Upper lobe of left lung (tissue), 6 donors: Measurements from ENCODE around the gene ZFHX2. TPM values are rescaled to one million over a fixed set of nuclear protein-coding genes. Genes with fewer than 3 reads are reported as not detected.

Experiments
- ATAC-seq, 2 donors: fragments of 200-7000 bp; cut with Tn5 transposase; one replicate each; pipeline ENCODE4 v1.9.1; 2022; ENCODE audit warnings: mild to moderate bottlenecking in 2 of 2, moderate library complexity in 2 of 2; ENCODE audit not compliant: low FRiP score in 2 of 2
- DNase-seq, 2 donors: peaks; one replicate each; pipeline ENCODE4 v3.0.0-alpha.2; 2019 to 2020
- H3K27ac ChIP-seq, 4 donors: fragments of 200-600 bp; sonication (generic); one replicate each; pipeline ENCODE4 v1.5.1; 2016 to 2019
- H3K27me3 ChIP-seq, 4 donors: fragments of 200-600 bp; sonication (generic); one replicate each; pipeline ENCODE4 v1.5.1; 2017 to 2019
- H3K36me3 ChIP-seq, 4 donors: fragments of 200-600 bp; sonication (generic); one replicate each; pipeline ENCODE4 v1.5.1; 2016 to 2019
- H3K4me1 ChIP-seq, 4 donors: fragments of 200-600 bp; sonication (generic); one replicate each; pipeline ENCODE4 v1.5.1; 2018 to 2019
- H3K4me3 ChIP-seq, 4 donors: fragments of 200-600 bp; sonication (generic); one replicate each; pipeline ENCODE4 v1.5.1; 2017 to 2019; ENCODE audit warnings: mild to moderate bottlenecking in 2 of 4, moderate library complexity in 1 of 4
- H3K9me3 ChIP-seq, 4 donors: fragments of 200-600 bp; sonication (generic); one replicate each; pipeline ENCODE4 v1.5.1; 2018 to 2019
- CTCF ChIP-seq, 6 experiments: fragments of 450-650 bp in 4 of 6; fragments of 200-600 bp in 2 of 6; sonication (generic) in 2 of 6; IDR thresholded peaks; one replicate each; pipeline ENCODE4 v1.5.1; 2016 to 2019; ENCODE audit warnings: antibody characterized with exemption in 6 of 6
- EP300 ChIP-seq, 4 donors: sonication (generic); formaldehyde crosslinking; IDR thresholded peaks; one replicate each; pipeline ENCODE4 v1.5.1; 2017; ENCODE audit warnings: antibody characterized with exemption in 4 of 4, control low read depth in 2 of 4
- POLR2A ChIP-seq, 4 donors: fragments of 450-650 bp; IDR thresholded peaks; one replicate each; pipeline ENCODE4 v1.5.1; 2016 to 2017; ENCODE audit warnings: antibody characterized with exemption in 4 of 4, mild to moderate bottlenecking in 2 of 4
- POLR2AphosphoS5 ChIP-seq, 2 donors: sonication (generic); formaldehyde crosslinking; IDR thresholded peaks; one replicate each; pipeline ENCODE4 v1.5.1; 2017; ENCODE audit warnings: antibody characterized with exemption in 2 of 2
- WGBS, 2 donors: methylation state at CpG; one replicate each; pipeline ENCODE4 v1.1.5; 2017 to 2018; 5-methylcytosine and 5-hydroxymethylcytosine counted together
- total RNA-seq, 6 donors: library from RNA; depleted of rRNA in 4 of 6; stranded (reverse); fragments of >200 nt in 4 of 6; gene quantifications; one replicate each; pipeline versions ENCODE4 v1.1.0 to v1.2.1, GENCODE V29; 2016 to 2021
- donor health status: DM: no; HTN: no; CAD: no; lungs with moderate emphysema.
- donor health status: DM: no; HTN: yes; CAD: no; lungs with severe emphysema.

The ZFHX2 gene
- total RNA-seq, 6 donors from 2014 or later, result 1.7 to 6.3 (median 3.0) TPM

- DNase-seq (no peak), ATAC-seq (no peak)
- H3K27ac ChIP-seq, result no peak overlapping the region
- 92 to 100% methylated on average over 3 to 7 of the region's 7 CpGs for WGBS, 2 donors
- H3K9me3 ChIP-seq, result no peaks in the 10 kb centered on the region
- peaks cover 0 to 6% (median 0%) of the 10 kb centered on the region in 4 donors for H3K36me3 ChIP-seq
- no peak overlapping the region for H3K4me3 ChIP-seq
- H3K4me1 ChIP-seq, result peaks cover 0 to 4% (median 0%) of the 10 kb centered on the region in 4 donors
- no peak for TF ChIP-seq POLR2AphosphoS5 (IDR thresholded peaks at IDR 0.05)
- TF ChIP-seq EP300 (IDR thresholded peaks at IDR 0.05), result no peak
- TF ChIP-seq CTCF (IDR thresholded peaks at IDR 0.05), result no peak
- TF ChIP-seq POLR2A (IDR thresholded peaks at IDR 0.05), result no peak
- no peaks in the 10 kb centered on the region for H3K27me3 ChIP-seq
These were observed 18.9 kb downstream of the ZFHX2 start for GRCh38 chr14:23532658-23533057.

GRCh38 chr14:23531391-23531790 lies 20.2 kb downstream of the ZFHX2 start:
- DNase-seq (peak in 1 of 2 donors; percentile 56), ATAC-seq (no peak)
- H3K27me3 ChIP-seq, result no peaks in the 10 kb centered on the region
- TF ChIP-seq POLR2A (IDR thresholded peaks at IDR 0.05) (no peak), POLR2AphosphoS5 (IDR thresholded peaks at IDR 0.05) (no peak), CTCF (IDR thresholded peaks at IDR 0.05) (no peak), EP300 (IDR thresholded peaks at IDR 0.05) (no peak)
- H3K4me1 ChIP-seq, result peaks cover 0 to 4% (median 0%) of the 10 kb centered on the region in 4 donors
- H3K36me3 ChIP-seq, result peaks cover 0 to 6% (median 0%) of the 10 kb centered on the region in 4 donors
- no peak overlapping the region for H3K4me3 ChIP-seq
- H3K9me3 ChIP-seq, result no peaks in the 10 kb centered on the region
- 89 to 95% methylated on average over 7 to 12 of the region's 12 CpGs for WGBS, 2 donors
- H3K27ac ChIP-seq, result no peak overlapping the region

DNA sequence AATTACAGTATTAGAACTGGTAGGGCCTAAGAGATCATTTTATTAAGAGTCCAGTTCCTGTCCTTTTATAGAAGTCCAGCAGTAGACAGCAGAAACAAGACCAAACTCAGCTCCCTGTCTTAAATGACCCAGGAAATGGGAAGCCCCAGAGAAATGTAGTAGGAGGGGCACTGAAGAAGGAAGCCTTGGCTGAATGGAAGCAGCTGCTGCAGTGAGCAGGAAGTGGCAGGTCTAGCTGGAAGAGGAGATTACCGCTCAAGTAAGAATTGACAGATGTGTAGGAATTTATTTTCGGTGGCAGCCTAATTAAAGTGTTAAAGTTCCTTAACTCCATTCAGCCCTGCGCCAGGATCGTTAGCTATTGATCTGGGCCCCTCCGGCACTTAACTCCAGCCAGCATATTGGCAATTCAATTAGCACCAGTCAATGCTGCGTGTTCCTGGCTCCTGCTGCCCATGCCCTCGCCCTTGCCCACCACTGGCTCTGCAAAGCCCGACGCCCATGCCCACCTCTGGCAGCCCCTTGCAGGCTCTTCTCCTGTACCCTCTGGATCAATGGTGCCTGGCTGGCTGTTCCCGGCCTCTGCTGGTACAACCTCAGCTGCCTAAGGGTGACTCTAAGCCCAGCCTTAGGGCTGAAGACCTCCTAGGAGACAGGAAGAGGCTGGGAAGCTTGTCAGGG lies 21.1 kb downstream of the ZFHX2 start:
- no peak overlapping the region for H3K4me3 ChIP-seq
- WGBS, 2 donors, result 70 to 78% methylated on average over 10 of the region's 10 CpGs
- H3K36me3 ChIP-seq, result peaks cover 0 to 6% (median 0%) of the 10 kb centered on the region in 4 donors
- ATAC-seq (no peak), DNase-seq (no peak)
- H3K27ac ChIP-seq, result no peak overlapping the region
- no peaks in the 10 kb centered on the region for H3K9me3 ChIP-seq
- H3K27me3 ChIP-seq, result no peaks in the 10 kb centered on the region
- TF ChIP-seq EP300 (IDR thresholded peaks at IDR 0.05) (no peak), CTCF (IDR thresholded peaks at IDR 0.05) (no peak), POLR2A (IDR thresholded peaks at IDR 0.05) (no peak), POLR2AphosphoS5 (IDR thresholded peaks at IDR 0.05) (no peak)
- peaks cover 0 to 4% (median 0%) of the 10 kb centered on the region in 4 donors for H3K4me1 ChIP-seq

DNA sequence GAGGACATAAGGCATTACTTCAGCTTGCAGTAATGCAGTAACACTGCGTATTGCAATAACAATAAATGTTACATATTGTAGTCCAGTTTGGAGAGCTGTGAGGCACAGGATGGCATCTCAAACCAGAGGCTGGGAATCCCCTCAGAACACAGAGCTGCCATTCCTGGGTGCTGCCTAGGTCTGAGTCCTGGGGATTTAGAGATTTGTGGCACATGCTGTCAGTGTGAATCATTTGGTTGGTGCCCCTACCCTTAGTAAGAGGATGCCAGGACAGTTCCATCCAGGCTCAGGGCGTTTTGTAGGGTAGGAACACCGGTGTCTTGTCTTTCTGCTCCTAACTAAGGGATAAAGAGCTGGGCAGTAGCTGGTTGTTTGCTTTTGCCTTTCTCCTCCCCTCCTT lies 22.5 kb downstream of the ZFHX2 start:
- no peaks in the 10 kb centered on the region for H3K36me3 ChIP-seq
- DNase-seq, result no peak
- whole genome bisulfite sequencing, 2 donors, result 77 to 81% methylated on average over 3 of the region's 3 CpGs
- ATAC-seq, result no peak
- no peaks in the 10 kb centered on the region for H3K27me3 ChIP-seq
- H3K9me3 ChIP-seq, result no peaks in the 10 kb centered on the region
- peaks cover 0 to 4% (median 0%) of the 10 kb centered on the region in 4 donors for H3K4me1 ChIP-seq
- H3K27ac ChIP-seq, result no peak overlapping the region
- TF ChIP-seq POLR2A (IDR thresholded peaks at IDR 0.05), result no peak
- TF ChIP-seq CTCF (IDR thresholded peaks at IDR 0.05), result no peak
- no peak for TF ChIP-seq EP300 (IDR thresholded peaks at IDR 0.05)
- no peak for TF ChIP-seq POLR2AphosphoS5 (IDR thresholded peaks at IDR 0.05)
- H3K4me3 ChIP-seq, result no peak overlapping the region

DNA sequence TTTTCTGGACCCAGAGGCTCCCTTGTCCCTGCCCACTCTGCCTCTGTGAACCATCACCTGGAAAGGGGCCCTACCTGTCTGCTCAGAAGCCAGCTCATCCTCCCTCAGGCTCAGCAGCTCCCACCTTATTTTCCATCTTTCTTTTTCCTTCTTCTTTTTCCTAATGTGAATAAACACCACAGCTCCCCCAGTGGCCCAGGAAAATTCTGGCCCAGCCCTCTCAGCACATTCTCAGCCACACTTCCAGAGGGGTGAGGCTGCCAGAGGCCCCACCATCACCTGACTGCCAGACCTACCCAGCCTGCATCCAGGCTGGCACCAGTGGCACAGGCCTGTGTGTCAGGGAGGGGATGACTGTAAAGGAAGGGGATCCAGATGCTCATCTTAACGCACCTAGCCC lies 23.0 kb downstream of the ZFHX2 start:
- Histone ChIP-seq H3K27ac (no peak overlapping the region), H3K4me3 (no peak overlapping the region), H3K36me3 (no peaks in the 10 kb centered on the region), H3K4me1 (peaks cover 0 to 4% (median 0%) of the 10 kb centered on the region in 4 donors), H3K27me3 (no peaks in the 10 kb centered on the region), H3K9me3 (no peaks in the 10 kb centered on the region)
- ATAC-seq, result no peak
- 82 to 100% methylated on average over 1 of the region's 1 CpG for WGBS, 2 donors
- no peak for TF ChIP-seq POLR2A (IDR thresholded peaks at IDR 0.05)
- TF ChIP-seq CTCF (IDR thresholded peaks at IDR 0.05), result no peak
- no peak for TF ChIP-seq EP300 (IDR thresholded peaks at IDR 0.05)
- no peak for TF ChIP-seq POLR2AphosphoS5 (IDR thresholded peaks at IDR 0.05)
- DNase-seq, result no peak
